ENCODE results near the gene HSBP1. TPM values are rescaled to one million over a fixed set of nuclear protein-coding genes. Genes with fewer than 3 reads are reported as not detected.

HSBP1 gene
- total and polyA plus RNA-seq, 2 experiments from 2014 or later = 26.7 to 384 TPM

DNA sequence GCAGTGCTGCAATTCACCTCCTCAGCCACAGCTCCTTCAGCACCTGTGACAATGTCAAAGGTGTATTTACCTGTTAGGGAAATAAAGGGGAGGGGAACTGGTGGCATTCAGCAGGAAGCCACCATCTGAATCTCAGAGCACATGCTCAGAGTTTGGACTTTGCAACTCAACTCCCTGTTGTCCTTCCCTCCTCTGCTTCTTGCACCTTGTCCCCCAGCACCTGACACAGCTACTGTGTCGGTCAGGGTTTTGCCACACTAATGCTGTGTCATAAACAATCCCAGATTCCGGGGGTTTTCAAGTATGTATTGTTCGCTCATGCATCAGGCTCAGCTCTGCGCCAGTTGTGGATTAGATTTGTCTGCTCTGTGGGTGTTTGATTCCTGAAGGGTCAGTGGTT, 43.7 kb downstream of the HSBP1 start:
- WGBS (ENCODE audit: low lambda C conversion rate, missing lambda C conversion rate) = 81% methylated on average over 4 of the region's 4 CpGs
- Histone ChIP-seq H2AFZ (no peak overlapping the region), H3K27ac (peak overlapping the region; percentile 86), H3K36me3 (replicated peaks; ENCODE audit: insufficient read depth, low read depth) (no peaks in the 10 kb centered on the region), H4K20me1 (ENCODE audit: insufficient read depth, poor library complexity, severe bottlenecking) (no peaks in the 10 kb centered on the region), H3K9me3 (ENCODE audit: low read depth) (no peaks in the 10 kb centered on the region), H3K9me2 (replicated peaks; ENCODE audit: insufficient read depth) (no peaks in the 10 kb centered on the region), H3K27me3 (no peaks in the 10 kb centered on the region), H3K79me2 (no peaks in the 10 kb centered on the region), H3K4me2 (no peak overlapping the region), H3K4me1 (ENCODE audit: insufficient read depth) (peaks cover 10% of the 10 kb centered on the region), H3K4me3 (no peak overlapping the region)
- DNase-seq (ENCODE audit: low spot score) = peak; percentile 68
- TF ChIP-seq EZH2 (IDR thresholded peaks at IDR 0.05; ENCODE audit: borderline replicate concordance) (no peak), EZH2phosphoT487 (IDR thresholded peaks at IDR 0.05; ENCODE audit: low read depth, severe bottlenecking, unreplicated experiment) (no peak)
- TF ChIP-seq, protein P1, sequence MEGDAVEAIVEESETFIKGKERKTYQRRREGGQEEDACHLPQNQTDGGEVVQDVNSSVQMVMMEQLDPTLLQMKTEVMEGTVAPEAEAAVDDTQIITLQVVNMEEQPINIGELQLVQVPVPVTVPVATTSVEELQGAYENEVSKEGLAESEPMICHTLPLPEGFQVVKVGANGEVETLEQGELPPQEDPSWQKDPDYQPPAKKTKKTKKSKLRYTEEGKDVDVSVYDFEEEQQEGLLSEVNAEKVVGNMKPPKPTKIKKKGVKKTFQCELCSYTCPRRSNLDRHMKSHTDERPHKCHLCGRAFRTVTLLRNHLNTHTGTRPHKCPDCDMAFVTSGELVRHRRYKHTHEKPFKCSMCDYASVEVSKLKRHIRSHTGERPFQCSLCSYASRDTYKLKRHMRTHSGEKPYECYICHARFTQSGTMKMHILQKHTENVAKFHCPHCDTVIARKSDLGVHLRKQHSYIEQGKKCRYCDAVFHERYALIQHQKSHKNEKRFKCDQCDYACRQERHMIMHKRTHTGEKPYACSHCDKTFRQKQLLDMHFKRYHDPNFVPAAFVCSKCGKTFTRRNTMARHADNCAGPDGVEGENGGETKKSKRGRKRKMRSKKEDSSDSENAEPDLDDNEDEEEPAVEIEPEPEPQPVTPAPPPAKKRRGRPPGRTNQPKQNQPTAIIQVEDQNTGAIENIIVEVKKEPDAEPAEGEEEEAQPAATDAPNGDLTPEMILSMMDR (IDR thresholded peaks at IDR 0.05; ENCODE audit: poor library complexity) = no peak

- Histone ChIP-seq H2AFZ (no peak overlapping the region), H3K27ac (no peak overlapping the region), H3K79me2 (no peaks in the 10 kb centered on the region), H3K36me3 (replicated peaks; ENCODE audit: insufficient read depth, low read depth) (no peaks in the 10 kb centered on the region), H3K9me3 (ENCODE audit: low read depth) (no peaks in the 10 kb centered on the region), H3K27me3 (no peaks in the 10 kb centered on the region), H3K9me2 (replicated peaks; ENCODE audit: insufficient read depth) (no peaks in the 10 kb centered on the region), H3K4me2 (no peak overlapping the region), H3K4me1 (ENCODE audit: insufficient read depth) (peaks cover 10% of the 10 kb centered on the region), H3K4me3 (no peak overlapping the region), H4K20me1 (ENCODE audit: insufficient read depth, poor library complexity, severe bottlenecking) (no peaks in the 10 kb centered on the region)
- TF ChIP-seq, protein P1 (IDR thresholded peaks at IDR 0.05; ENCODE audit: poor library complexity) = no peak
- TF ChIP-seq EZH2phosphoT487 (IDR thresholded peaks at IDR 0.05; ENCODE audit: low read depth, severe bottlenecking, unreplicated experiment) (no peak), EZH2 (IDR thresholded peaks at IDR 0.05; ENCODE audit: borderline replicate concordance) (no peak)
- 96% methylated on average over 11 of the region's 11 CpGs for WGBS (ENCODE audit: low lambda C conversion rate, missing lambda C conversion rate)
- no peak for DNase-seq (ENCODE audit: low spot score)
Measured at GRCh38 chr16:83852774-83853173, 45.0 kb downstream of the HSBP1 start.

GRCh38 chr16:83853834-83854233, 46.1 kb downstream of the HSBP1 start:
- H3K79me2 ChIP-seq = no peaks in the 10 kb centered on the region
- H2AFZ ChIP-seq = no peak overlapping the region
- H4K20me1 ChIP-seq (ENCODE audit: insufficient read depth, poor library complexity, severe bottlenecking) = no peaks in the 10 kb centered on the region
- TF ChIP-seq EZH2 (IDR thresholded peaks at IDR 0.05; ENCODE audit: borderline replicate concordance) (no peak), EZH2phosphoT487 (IDR thresholded peaks at IDR 0.05; ENCODE audit: low read depth, severe bottlenecking, unreplicated experiment) (no peak)
- TF ChIP-seq, protein P1 (IDR thresholded peaks at IDR 0.05; ENCODE audit: poor library complexity) = no peak
- no peak for DNase-seq (ENCODE audit: low spot score)
- H3K27me3 ChIP-seq = no peaks in the 10 kb centered on the region
- 99% methylated on average over 8 of the region's 8 CpGs for WGBS (ENCODE audit: low lambda C conversion rate, missing lambda C conversion rate)
- peaks cover 10% of the 10 kb centered on the region for H3K4me1 ChIP-seq (ENCODE audit: insufficient read depth)
- no peak overlapping the region for H3K4me2 ChIP-seq
- H3K9me3 ChIP-seq (ENCODE audit: low read depth) = no peaks in the 10 kb centered on the region
- H3K27ac ChIP-seq = no peak overlapping the region
- H3K36me3 ChIP-seq (replicated peaks; ENCODE audit: insufficient read depth, low read depth) = no peaks in the 10 kb centered on the region
- no peaks in the 10 kb centered on the region for H3K9me2 ChIP-seq (replicated peaks; ENCODE audit: insufficient read depth)
- H3K4me3 ChIP-seq = no peak overlapping the region

- WGBS (ENCODE audit: low lambda C conversion rate, missing lambda C conversion rate) = 86% methylated on average over 9 of the region's 9 CpGs
- Histone ChIP-seq H3K79me2 (no peaks in the 10 kb centered on the region), H3K36me3 (replicated peaks; ENCODE audit: insufficient read depth, low read depth) (no peaks in the 10 kb centered on the region), H2AFZ (no peak overlapping the region), H3K27ac (no peak overlapping the region), H3K4me2 (no peak overlapping the region), H3K9me2 (replicated peaks; ENCODE audit: insufficient read depth) (no peaks in the 10 kb centered on the region), H3K27me3 (no peaks in the 10 kb centered on the region), H3K4me1 (ENCODE audit: insufficient read depth) (peaks cover 10% of the 10 kb centered on the region), H4K20me1 (ENCODE audit: insufficient read depth, poor library complexity, severe bottlenecking) (no peaks in the 10 kb centered on the region), H3K4me3 (no peak overlapping the region), H3K9me3 (ENCODE audit: low read depth) (no peaks in the 10 kb centered on the region)
- TF ChIP-seq EZH2 (IDR thresholded peaks at IDR 0.05; ENCODE audit: borderline replicate concordance) (no peak), EZH2phosphoT487 (IDR thresholded peaks at IDR 0.05; ENCODE audit: low read depth, severe bottlenecking, unreplicated experiment) (no peak)
- TF ChIP-seq, protein P1 (IDR thresholded peaks at IDR 0.05; ENCODE audit: poor library complexity) = no peak
- no peak for DNase-seq (ENCODE audit: low spot score)
Measured at GRCh38 chr16:83854420-83854819, 46.6 kb downstream of the HSBP1 start.
